Omental fat pad (tissue), 4 donors: ENCODE data around the gene RNF41. TPM values are rescaled to one million over a fixed set of nuclear protein-coding genes. Genes with fewer than 3 reads are reported as not detected.
"Not testable (repeated sequence)": the region's sequence is repeated elsewhere in the genome, so short reads cannot be mapped to it uniquely, and the experiment has no call there.

ENCODE experiments used
- ATAC-seq: fragments of 150-250 bp; one replicate; pipeline ENCODE4 v1.9.1; 2016; ENCODE audit warnings: mild to moderate bottlenecking, moderate library complexity; ENCODE audit not compliant: low FRiP score
- DNase-seq: peaks from one replicate; pipeline ENCODE4 v3.0.0-alpha.2; 2019; ENCODE audit warnings: low spot score
- CTCF ChIP-seq, 3 donors: fragments of 450-650 bp; IDR thresholded peaks; one replicate each; pipeline ENCODE4 v1.5.1; 2016 to 2017; ENCODE audit warnings: antibody characterized with exemption in 3 of 3, mild to moderate bottlenecking in 3 of 3, moderate library complexity in 2 of 3
- total RNA-seq, 4 donors: library from RNA; depleted of rRNA; stranded (reverse); fragments of >200 nt; gene quantifications; one replicate each; pipeline ENCODE4 v1.1.0, GENCODE V29; 2016

RNF41 gene
- total RNA-seq: 100 to 1,000 TPM in 1 of 4 donors, 10 to 100 TPM in 3; 50.0 to 128 (median 76.2) TPM

GRCh38 chr12:56221757-56222530, at the start of gene RNF41:
Gene RNF41 (minus strand): TSS chr12:56221922. CDS start chr12:56214047, 7,875 bp downstream.
- no peak for TF ChIP-seq CTCF (IDR thresholded peaks at IDR 0.05)
- ATAC-seq: peak; percentile 85
- peak; percentile 95 for DNase-seq

GRCh38 chr12:56271031-56271430, 49.3 kb upstream of the RNF41 start:
- TF ChIP-seq CTCF (IDR thresholded peaks at IDR 0.05): no peak
- DNase-seq (no peak), ATAC-seq (no peak)

GRCh38 chr12:56267443-56268071, 45.8 kb upstream of the RNF41 start:
- ATAC-seq (peak; percentile 38), DNase-seq (no peak)
- no peak for TF ChIP-seq CTCF (IDR thresholded peaks at IDR 0.05)

- DNase-seq (peak; percentile 76), ATAC-seq (peak; percentile 95)
- peak in 1 of 3 donors; percentile 19 for TF ChIP-seq CTCF (IDR thresholded peaks at IDR 0.05)
These were observed 45.1 kb upstream of the RNF41 start, which contains the start of gene COQ10A for GRCh38 chr12:56266693-56267442. Gene COQ10A (plus strand): TSS chr12:56266942. CDS start chr12:56267119, 177 bp downstream.

GRCh38 chr12:56266068-56266692, 44.5 kb upstream of the RNF41 start:
- not testable (repeated sequence) for ATAC-seq, DNase-seq

GRCh38 chr12:56262955-56263354, 41.2 kb upstream of the RNF41 start:
- DNase-seq: not testable (repeated sequence)

GRCh38 chr12:56261503-56262232, 39.9 kb upstream of the RNF41 start:
- no peak for ATAC-seq
- TF ChIP-seq CTCF (IDR thresholded peaks at IDR 0.05): no peak
- no peak for DNase-seq

More at GRCh38 chr12:56262955-56263354, 41.2 kb upstream of the RNF41 start:
- ATAC-seq: not testable (repeated sequence)
